ENCODE results near the gene BIRC7. TPM values are rescaled to one million over a fixed set of nuclear protein-coding genes. Genes with fewer than 3 reads are reported as not detected.

Gene BIRC7
- total RNA-seq, 4 donors from 2014 or later, result 0.49 to 3.0 (median 1.7) TPM

DNA sequence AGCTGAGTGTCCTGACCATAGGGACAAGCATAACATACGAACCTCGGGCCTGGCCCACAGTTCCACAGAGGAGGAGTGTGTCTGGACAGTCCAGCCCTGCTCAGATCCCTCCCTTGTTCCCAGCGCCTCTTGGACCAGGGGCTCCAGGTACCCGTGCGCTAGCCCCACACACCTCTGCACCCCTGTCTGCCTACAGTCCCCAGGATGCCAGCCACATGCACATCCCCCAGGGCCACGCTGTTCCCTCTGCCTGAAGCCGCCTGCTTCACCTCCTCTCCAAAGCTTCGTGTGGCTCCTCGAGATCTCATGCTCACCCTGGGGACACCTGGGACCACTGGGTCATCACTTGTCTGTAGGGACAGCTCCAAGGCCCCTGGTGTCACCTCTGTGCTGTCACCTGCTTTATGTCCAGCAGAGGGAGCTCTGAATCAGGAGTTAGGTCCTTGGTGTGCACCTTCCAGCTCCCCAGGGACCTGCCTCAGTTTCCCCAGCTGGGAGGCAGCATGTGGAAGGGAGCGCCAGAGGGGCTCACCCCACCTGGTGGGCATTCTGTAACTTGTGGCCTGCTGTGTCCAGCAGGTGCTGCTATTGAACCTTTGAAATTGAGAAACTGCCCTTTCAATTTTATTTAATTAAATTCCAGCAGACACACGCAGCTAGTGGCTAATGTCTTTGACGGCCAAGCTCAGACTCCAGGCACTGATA is 12.4 kb upstream of the BIRC7 start:
- Histone ChIP-seq H3K4me3 (no peak overlapping the region), H3K36me3 (no peaks in the 10 kb centered on the region), H3K27me3 (peaks cover 6% of the 10 kb centered on the region), H3K4me1 (no peaks in the 10 kb centered on the region), H3K9me3 (no peaks in the 10 kb centered on the region), H3K27ac (no peak overlapping the region)
- TF ChIP-seq, protein P1, sequence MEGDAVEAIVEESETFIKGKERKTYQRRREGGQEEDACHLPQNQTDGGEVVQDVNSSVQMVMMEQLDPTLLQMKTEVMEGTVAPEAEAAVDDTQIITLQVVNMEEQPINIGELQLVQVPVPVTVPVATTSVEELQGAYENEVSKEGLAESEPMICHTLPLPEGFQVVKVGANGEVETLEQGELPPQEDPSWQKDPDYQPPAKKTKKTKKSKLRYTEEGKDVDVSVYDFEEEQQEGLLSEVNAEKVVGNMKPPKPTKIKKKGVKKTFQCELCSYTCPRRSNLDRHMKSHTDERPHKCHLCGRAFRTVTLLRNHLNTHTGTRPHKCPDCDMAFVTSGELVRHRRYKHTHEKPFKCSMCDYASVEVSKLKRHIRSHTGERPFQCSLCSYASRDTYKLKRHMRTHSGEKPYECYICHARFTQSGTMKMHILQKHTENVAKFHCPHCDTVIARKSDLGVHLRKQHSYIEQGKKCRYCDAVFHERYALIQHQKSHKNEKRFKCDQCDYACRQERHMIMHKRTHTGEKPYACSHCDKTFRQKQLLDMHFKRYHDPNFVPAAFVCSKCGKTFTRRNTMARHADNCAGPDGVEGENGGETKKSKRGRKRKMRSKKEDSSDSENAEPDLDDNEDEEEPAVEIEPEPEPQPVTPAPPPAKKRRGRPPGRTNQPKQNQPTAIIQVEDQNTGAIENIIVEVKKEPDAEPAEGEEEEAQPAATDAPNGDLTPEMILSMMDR (IDR thresholded peaks at IDR 0.05), result peak in 1 of 2 donors; percentile 65
- TF ChIP-seq POLR2A (IDR thresholded peaks at IDR 0.05), result no peak
- 49% methylated on average over 10 of the region's 12 CpGs for WGBS
- DNase-seq (ENCODE audit: low spot score in 2 of 2), result no peak

DNA sequence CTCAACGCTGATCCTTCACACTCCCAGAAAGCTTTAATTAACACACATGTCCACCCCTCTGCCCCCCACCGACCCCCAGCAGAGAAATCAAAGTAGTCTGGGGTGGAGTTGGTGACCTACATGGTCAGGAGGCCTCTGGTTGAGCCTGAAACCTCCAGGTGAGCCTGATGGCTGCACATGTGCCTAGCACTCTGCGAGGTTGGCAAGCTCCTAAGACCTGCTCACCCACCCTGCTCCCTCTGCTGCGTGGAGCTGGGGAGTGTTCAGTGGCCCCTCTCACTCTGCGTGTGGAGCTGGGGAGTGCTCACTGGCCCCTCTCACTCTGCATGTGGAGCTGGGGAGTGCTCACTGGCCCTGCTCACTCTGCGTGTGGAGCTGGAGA is 11.9 kb upstream of the BIRC7 start:
- no peaks in the 10 kb centered on the region for H3K4me1 ChIP-seq
- no peak for TF ChIP-seq POLR2A (IDR thresholded peaks at IDR 0.05)
- TF ChIP-seq, protein P1 (IDR thresholded peaks at IDR 0.05), result no peak
- no peak for TF ChIP-seq EP300 (IDR thresholded peaks at IDR 0.05)
- no peak for TF ChIP-seq POLR2AphosphoS5 (IDR thresholded peaks at IDR 0.05)
- DNase-seq (ENCODE audit: low spot score in 2 of 2), result no peak
- peaks cover 7% of the 10 kb centered on the region for H3K27me3 ChIP-seq
- H3K9me3 ChIP-seq, result no peaks in the 10 kb centered on the region
- no peaks in the 10 kb centered on the region for H3K36me3 ChIP-seq
- H3K27ac ChIP-seq, result no peak overlapping the region
- no peak overlapping the region for H3K4me3 ChIP-seq
- WGBS, result 83% methylated on average over 3 of the region's 6 CpGs

DNA sequence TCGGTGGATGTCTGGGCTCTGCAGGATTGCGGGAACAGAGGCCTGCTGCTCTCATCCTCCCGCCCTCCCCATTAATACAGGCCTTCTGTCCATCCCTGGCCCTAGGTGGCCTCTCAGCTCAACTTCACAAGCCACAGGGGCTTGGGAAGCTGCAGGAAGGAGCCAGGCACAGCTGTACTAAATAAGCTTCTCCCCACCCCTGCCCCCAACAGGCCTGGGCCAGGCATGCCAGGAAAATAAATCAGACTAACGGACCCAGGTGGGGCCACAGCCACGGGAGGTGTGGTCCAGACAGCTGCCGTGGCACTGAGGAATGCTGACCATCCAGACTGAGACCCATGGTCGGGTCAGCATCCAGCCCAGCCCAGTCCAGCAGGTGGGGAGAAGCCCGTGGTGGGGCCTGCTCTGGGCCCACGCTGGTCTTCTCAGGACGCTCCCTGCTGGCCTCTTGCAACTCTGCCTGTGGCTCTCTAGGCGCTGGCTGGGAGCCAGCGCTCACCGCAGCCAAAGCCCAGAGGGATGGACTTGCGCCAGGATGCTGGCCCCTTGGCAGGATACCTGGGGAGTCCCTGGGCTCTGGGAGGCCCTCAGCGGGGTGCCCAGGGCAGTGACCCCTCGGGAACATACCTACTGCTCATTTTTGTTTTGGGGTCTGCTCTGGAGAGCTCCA is 11.2 kb upstream of the BIRC7 start:
- Histone ChIP-seq H3K4me3 (no peak overlapping the region), H3K9me3 (no peaks in the 10 kb centered on the region), H3K4me1 (no peaks in the 10 kb centered on the region), H3K27ac (no peak overlapping the region), H3K36me3 (no peaks in the 10 kb centered on the region), H3K27me3 (peaks cover 10% of the 10 kb centered on the region)
- DNase-seq (ENCODE audit: low spot score in 2 of 2), result no peak
- TF ChIP-seq, protein P1 (IDR thresholded peaks at IDR 0.05), result no peak
- TF ChIP-seq EP300 (IDR thresholded peaks at IDR 0.05), result no peak
- no peak for TF ChIP-seq POLR2A (IDR thresholded peaks at IDR 0.05)
- no peak for TF ChIP-seq POLR2AphosphoS5 (IDR thresholded peaks at IDR 0.05)
- WGBS, result 67% methylated on average over 5 of the region's 16 CpGs

DNA sequence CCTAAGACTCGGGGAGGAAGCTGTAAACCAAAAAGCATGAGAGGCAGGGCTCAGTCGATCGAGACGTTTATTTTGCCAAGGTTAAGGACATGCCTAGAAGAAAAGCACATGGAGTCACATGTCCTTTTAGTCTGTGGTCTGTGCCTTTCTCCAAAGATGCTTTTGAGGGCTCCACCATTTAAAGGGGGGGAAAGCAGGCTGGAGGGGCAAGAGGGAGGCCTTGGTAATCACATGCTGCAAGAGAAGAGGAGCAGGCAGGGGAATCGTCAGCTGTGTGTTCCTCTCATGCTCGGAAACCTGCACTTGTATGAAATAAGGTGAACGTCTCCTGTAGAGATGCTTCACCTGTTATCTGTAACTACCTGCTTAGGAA is 10.6 kb upstream of the BIRC7 start:
- WGBS, result 45% methylated on average over 7 of the region's 7 CpGs
- H3K36me3 ChIP-seq, result no peaks in the 10 kb centered on the region
- DNase-seq (ENCODE audit: low spot score in 2 of 2), result no peak

More for the DNA sequence above, 10.6 kb upstream of the BIRC7 start:
- no peak overlapping the region for H3K27ac ChIP-seq
- no peak for TF ChIP-seq POLR2AphosphoS5 (IDR thresholded peaks at IDR 0.05)
- TF ChIP-seq POLR2A (IDR thresholded peaks at IDR 0.05), result no peak
- TF ChIP-seq, protein P1 (IDR thresholded peaks at IDR 0.05), result no peak
- TF ChIP-seq EP300 (IDR thresholded peaks at IDR 0.05), result no peak
- peaks cover 12% of the 10 kb centered on the region for H3K27me3 ChIP-seq
- H3K4me1 ChIP-seq, result no peaks in the 10 kb centered on the region
- no peak overlapping the region for H3K4me3 ChIP-seq
- no peaks in the 10 kb centered on the region for H3K9me3 ChIP-seq
